ENCODE measurements around the gene ZFTA.
"Not testable (repeated sequence)": the region's sequence is repeated elsewhere in the genome, so short reads cannot be mapped to it uniquely, and the experiment has no call there.

The ZFTA gene

GRCh38 chr11:63768237-63769041, at the start of gene ZFTA:
ZFTA (minus strand) TSS chr11:63768775; CDS start chr11:63768622, 153 bp downstream.
- in situ Hi-C loops (cut with MboI; ENCODE audit: low sequenced_read_pairs): no loop called here

GRCh38 chr11:63817758-63818498, 49.4 kb upstream of the ZFTA start:
- in situ Hi-C loops (cut with MboI; ENCODE audit: low sequenced_read_pairs): no loop called here

GRCh38 chr11:63816732-63817131, 48.2 kb upstream of the ZFTA start:
- in situ Hi-C loops (cut with MboI; ENCODE audit: low sequenced_read_pairs): no loop called here

- in situ Hi-C loops (cut with MboI; ENCODE audit: low sequenced_read_pairs): no loop called here
These were observed 47.6 kb upstream of the ZFTA start for GRCh38 chr11:63816166-63816565.

GRCh38 chr11:63814383-63814736, 45.8 kb upstream of the ZFTA start:
- in situ Hi-C loops (cut with MboI; ENCODE audit: low sequenced_read_pairs): no loop called here

- in situ Hi-C loops (cut with MboI; ENCODE audit: low sequenced_read_pairs): no loop called here
These were observed 45.2 kb upstream of the ZFTA start for GRCh38 chr11:63813563-63814382.

- in situ Hi-C loops (cut with MboI; ENCODE audit: low sequenced_read_pairs): no loop called here
These were observed 44.5 kb upstream of the ZFTA start, which contains the start of gene SPINDOC for GRCh38 chr11:63813035-63813562. SPINDOC (plus strand) TSS chr11:63813456; CDS start chr11:63813687, 231 bp downstream.

- in situ Hi-C loops (cut with MboI; ENCODE audit: low sequenced_read_pairs): no loop called here
These were observed 42.9 kb upstream of the ZFTA start for GRCh38 chr11:63811522-63811921.

GRCh38 chr11:63810383-63810782, 41.8 kb upstream of the ZFTA start:
- in situ Hi-C loops (cut with MboI; ENCODE audit: low sequenced_read_pairs): not testable (repeated sequence)

- in situ Hi-C loops (cut with MboI; ENCODE audit: low sequenced_read_pairs): no loop called here
These were observed 37.4 kb upstream of the ZFTA start for GRCh38 chr11:63805844-63806415.

- in situ Hi-C loops (cut with MboI; ENCODE audit: low sequenced_read_pairs): no loop called here
These were observed 35.7 kb upstream of the ZFTA start for GRCh38 chr11:63804259-63804658.

- in situ Hi-C loops (cut with MboI; ENCODE audit: low sequenced_read_pairs): no loop called here
These were observed 34.3 kb upstream of the ZFTA start for GRCh38 chr11:63802637-63803414.

- in situ Hi-C loops (cut with MboI; ENCODE audit: low sequenced_read_pairs): no loop called here
These were observed 32.3 kb upstream of the ZFTA start for GRCh38 chr11:63800921-63801320.

GRCh38 chr11:63795066-63795465, 26.5 kb upstream of the ZFTA start:
- in situ Hi-C loops (cut with MboI; ENCODE audit: low sequenced_read_pairs): no loop called here

- in situ Hi-C loops (cut with MboI; ENCODE audit: low sequenced_read_pairs): no loop called here
These were observed 24.6 kb upstream of the ZFTA start for GRCh38 chr11:63793161-63793560.

GRCh38 chr11:63791495-63792167, 23.1 kb upstream of the ZFTA start:
- in situ Hi-C loops (cut with MboI; ENCODE audit: low sequenced_read_pairs): no loop called here

GRCh38 chr11:63785823-63786222, 17.2 kb upstream of the ZFTA start:
- in situ Hi-C loops (cut with MboI; ENCODE audit: low sequenced_read_pairs): no loop called here

GRCh38 chr11:63783925-63784592, 15.5 kb upstream of the ZFTA start:
- in situ Hi-C loops (cut with MboI; ENCODE audit: low sequenced_read_pairs): no loop called here

GRCh38 chr11:63782749-63783148, 14.2 kb upstream of the ZFTA start:
- in situ Hi-C loops (cut with MboI; ENCODE audit: low sequenced_read_pairs): no loop called here
